Endothelial cell of umbilical vein (primary cell): ENCODE data around the gene TTC9B.

Experiments used
- EZH2 ChIP-seq: IDR thresholded peaks from 2 replicates; pipeline ENCODE4 v1.6.1; 2012; ENCODE audit warnings: borderline replicate concordance, low read depth, mild to moderate bottlenecking, moderate library complexity, low read length, inconsistent platforms; ENCODE audit not compliant: severe bottlenecking
- JUN ChIP-seq: IDR thresholded peaks from 2 replicates; pipeline ENCODE4 v1.6.1; 2011; ENCODE audit warnings: borderline replicate concordance, low read depth; ENCODE audit not compliant: insufficient read length, insufficient read depth
- POLR2A ChIP-seq: IDR thresholded peaks from 2 replicates; pipeline ENCODE4 v1.6.1; 2012; ENCODE audit warnings: low read depth, mild to moderate bottlenecking, control low read depth, low read length
- POLR2AphosphoS5 ChIP-seq: IDR thresholded peaks from 2 replicates; pipeline ENCODE4 v1.6.1; 2012; ENCODE audit warnings: low read depth, mild to moderate bottlenecking, control low read depth, low read length, moderate library complexity; ENCODE audit not compliant: insufficient read depth
- TF ChIP-seq, protein P1 (sequence below), 2 donors: IDR thresholded peaks; 1 replicate in 1 of 2; 2 replicates in 1 of 2; pipeline ENCODE4 v1.5.1; 2011; ENCODE audit warnings: low read length in 2 of 2, mild to moderate bottlenecking in 2 of 2, moderate library complexity in 2 of 2, control low read depth in 1 of 2, inconsistent platforms in 1 of 2, low read depth in 1 of 2; ENCODE audit not compliant: insufficient read depth in 1 of 2; ENCODE audit errors: extremely low read depth in 1 of 2

DNA sequence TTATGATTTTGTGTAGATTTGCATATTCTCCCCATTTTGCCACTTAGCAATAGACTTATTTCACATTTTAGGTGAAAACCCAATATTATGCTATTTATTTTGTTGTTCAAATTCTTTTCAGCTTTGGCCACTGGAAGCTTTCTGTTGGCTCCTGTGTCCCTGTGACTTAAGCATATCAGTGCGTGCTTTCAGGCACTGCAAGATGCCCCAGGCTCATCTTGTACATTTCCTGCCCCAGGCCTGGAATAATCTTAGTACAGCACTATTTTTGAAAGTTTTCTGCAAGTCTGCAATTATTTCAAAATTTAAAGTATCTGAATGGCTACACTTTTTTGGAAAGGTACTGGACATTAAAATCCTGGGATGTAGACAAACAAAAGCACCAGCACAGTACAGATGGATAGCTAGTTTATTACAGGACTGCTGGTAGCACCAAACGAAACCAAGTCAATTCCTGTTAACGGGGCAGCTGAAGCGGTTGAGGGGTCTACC, 11.8 kb upstream of the TTC9B start:
- TF ChIP-seq EZH2, result no peak
- TF ChIP-seq, protein P1, sequence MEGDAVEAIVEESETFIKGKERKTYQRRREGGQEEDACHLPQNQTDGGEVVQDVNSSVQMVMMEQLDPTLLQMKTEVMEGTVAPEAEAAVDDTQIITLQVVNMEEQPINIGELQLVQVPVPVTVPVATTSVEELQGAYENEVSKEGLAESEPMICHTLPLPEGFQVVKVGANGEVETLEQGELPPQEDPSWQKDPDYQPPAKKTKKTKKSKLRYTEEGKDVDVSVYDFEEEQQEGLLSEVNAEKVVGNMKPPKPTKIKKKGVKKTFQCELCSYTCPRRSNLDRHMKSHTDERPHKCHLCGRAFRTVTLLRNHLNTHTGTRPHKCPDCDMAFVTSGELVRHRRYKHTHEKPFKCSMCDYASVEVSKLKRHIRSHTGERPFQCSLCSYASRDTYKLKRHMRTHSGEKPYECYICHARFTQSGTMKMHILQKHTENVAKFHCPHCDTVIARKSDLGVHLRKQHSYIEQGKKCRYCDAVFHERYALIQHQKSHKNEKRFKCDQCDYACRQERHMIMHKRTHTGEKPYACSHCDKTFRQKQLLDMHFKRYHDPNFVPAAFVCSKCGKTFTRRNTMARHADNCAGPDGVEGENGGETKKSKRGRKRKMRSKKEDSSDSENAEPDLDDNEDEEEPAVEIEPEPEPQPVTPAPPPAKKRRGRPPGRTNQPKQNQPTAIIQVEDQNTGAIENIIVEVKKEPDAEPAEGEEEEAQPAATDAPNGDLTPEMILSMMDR (IDR thresholded peaks at IDR 0.05; ENCODE audit: extremely low read depth in 1 of 2, insufficient read depth in 1 of 2, low read depth in 1 of 2, low read length in 2 of 2), result no peak
- TF ChIP-seq JUN, result no peak
- no peak for TF ChIP-seq POLR2A
- no peak for TF ChIP-seq POLR2AphosphoS5
